Neural cell (in vitro differentiated cells): ENCODE results near the gene SLC27A4. TPM values are rescaled to one million over a fixed set of nuclear protein-coding genes. Genes with fewer than 3 reads are reported as not detected.
A peak's percentile ranks its signal among the peaks of the same experiment; 100 is the strongest.

Source experiments
- H2AFZ ChIP-seq: fragments of 200-600, 300-800 bp; sonication (generic), shearing (Covaris generic); 2 replicates; pipeline ENCODE4 v1.6.0; 2014; ENCODE audit warnings: low read depth, mild to moderate bottlenecking, antibody characterized with exemption, low read length, moderate library complexity
- H3F3A ChIP-seq: fragments of 200-600 bp; shearing (Covaris generic); 2 replicates; pipeline ENCODE4 v1.6.1; 2016; ENCODE audit warnings: mild to moderate bottlenecking, moderate library complexity, mixed read lengths, antibody characterized with exemption, low read length; ENCODE audit not compliant: insufficient read depth, poor library complexity, severe bottlenecking
- H3K27ac ChIP-seq: fragments of 200-600, 300-800 bp; sonication (generic), shearing (Covaris generic); 2 replicates; pipeline ENCODE4 v1.5.1; 2014; ENCODE audit warnings: mild to moderate bottlenecking, low read length, moderate library complexity
- H3K27me3 ChIP-seq: fragments of 300-800, 200-600 bp; sonication (generic), shearing (Covaris generic); 2 replicates; pipeline ENCODE4 v1.6.0; 2014; ENCODE audit warnings: mild to moderate bottlenecking, low read depth, low read length, moderate library complexity; ENCODE audit not compliant: insufficient read depth
- H3K36me3 ChIP-seq: fragments of 300-800, 200-600 bp; sonication (generic), shearing (Covaris generic); 2 replicates; pipeline ENCODE4 v1.5.1; 2014; ENCODE audit warnings: mild to moderate bottlenecking, antibody characterized with exemption, low read length, moderate library complexity; ENCODE audit not compliant: insufficient read depth
- H3K4me2 ChIP-seq: fragments of 300-800, 200-600 bp; sonication (generic), shearing (Covaris generic); 2 replicates; pipeline ENCODE4 v1.6.0; 2014; ENCODE audit warnings: mild to moderate bottlenecking, low read length
- H3K4me3 ChIP-seq: fragments of 300-800, 200-600 bp; sonication (generic), shearing (Covaris generic); 2 replicates; pipeline ENCODE4 v1.5.1; 2014; ENCODE audit warnings: mild to moderate bottlenecking, low read length, moderate library complexity
- H3K79me2 ChIP-seq: fragments of 200-600 bp; shearing (Covaris generic); replicated peaks from 2 replicates; pipeline ENCODE4 v1.6.0; 2014; ENCODE audit warnings: mild to moderate bottlenecking, low read length, moderate library complexity; ENCODE audit not compliant: insufficient read depth
- H3K9ac ChIP-seq: fragments of 300-800, 200-600 bp; sonication (generic), shearing (Covaris generic); 2 replicates; pipeline ENCODE4 v1.6.1; 2016; ENCODE audit warnings: mild to moderate bottlenecking, low read length, mixed read lengths
- H3K9me2 ChIP-seq: fragments of 200-600 bp; shearing (Covaris generic); 2 replicates; pipeline ENCODE4 v1.6.1; 2016; ENCODE audit warnings: mild to moderate bottlenecking, low read length, mixed read lengths; ENCODE audit not compliant: insufficient read depth
- H3K9me3 ChIP-seq: fragments of 200-600, 300-800 bp; sonication (generic), shearing (Covaris generic); 2 replicates; pipeline ENCODE4 v1.6.1; 2016; ENCODE audit warnings: mild to moderate bottlenecking, mixed run types, low read length, moderate library complexity, mixed read lengths
- H4K20me1 ChIP-seq: fragments of 200-600 bp; shearing (Covaris generic); 2 replicates; pipeline ENCODE4 v1.6.1; 2016; ENCODE audit warnings: mild to moderate bottlenecking, mixed run types; ENCODE audit not compliant: insufficient read depth
- EP300 ChIP-seq: fragments of 450-650 bp; conservative IDR thresholded peaks from 2 replicates; pipeline ENCODE4 v1.6.1; 2014; ENCODE audit warnings: antibody characterized with exemption, mild to moderate bottlenecking, moderate library complexity; ENCODE audit not compliant: poor library complexity, severe bottlenecking
- EZH2 ChIP-seq: fragments of 200-600, 300-800 bp; shearing (Covaris generic), sonication (generic); IDR thresholded peaks from 2 replicates; pipeline ENCODE4 v1.6.1; 2014; ENCODE audit warnings: antibody characterized with exemption, low read length, borderline replicate concordance, mild to moderate bottlenecking; ENCODE audit not compliant: insufficient read depth, poor library complexity, severe bottlenecking
- MXI1 ChIP-seq: fragments of 450-650 bp; conservative IDR thresholded peaks from 2 replicates; pipeline ENCODE4 v1.6.1; 2014; ENCODE audit warnings: antibody characterized with exemption, mild to moderate bottlenecking; ENCODE audit not compliant: poor library complexity, severe bottlenecking
- POLR2AphosphoS5 ChIP-seq: IDR thresholded peaks from 2 replicates; pipeline ENCODE4 v1.6.1; 2012
- RAD21 ChIP-seq: fragments of 450-650 bp; conservative IDR thresholded peaks from 2 replicates; pipeline ENCODE4 v1.6.1; 2014; ENCODE audit warnings: antibody characterized with exemption, mild to moderate bottlenecking, moderate library complexity
- SMC3 ChIP-seq: fragments of 450-650 bp; conservative IDR thresholded peaks from 2 replicates; pipeline ENCODE4 v1.6.1; 2014; ENCODE audit warnings: antibody characterized with exemption, mild to moderate bottlenecking, moderate library complexity; ENCODE audit not compliant: poor library complexity
- TAF1 ChIP-seq: IDR thresholded peaks from 2 replicates; pipeline ENCODE4 v1.6.1; 2012; ENCODE audit warnings: low read depth
- polyA plus RNA-seq: library from polyadenylated mRNA; depleted of rRNA; stranded (reverse); fragments of >200 nt; gene quantifications from 2 replicates; pipeline ENCODE4 v1.2.3, GENCODE V29; 2014
- TF ChIP-seq, protein P1 (sequence below): IDR thresholded peaks from 2 replicates; pipeline ENCODE4 v1.6.1; 2012; ENCODE audit warnings: borderline replicate concordance
- TF ChIP-seq, protein P2 (sequence below): fragments of 450-650 bp; IDR thresholded peaks from 2 replicates; pipeline ENCODE4 v1.5.1; 2014; ENCODE audit warnings: antibody characterized with exemption, mild to moderate bottlenecking, moderate library complexity; ENCODE audit not compliant: poor library complexity, severe bottlenecking

SLC27A4 gene
- polyA plus RNA-seq, 1 donor from 2014 or later: 31.6 TPM

DNA sequence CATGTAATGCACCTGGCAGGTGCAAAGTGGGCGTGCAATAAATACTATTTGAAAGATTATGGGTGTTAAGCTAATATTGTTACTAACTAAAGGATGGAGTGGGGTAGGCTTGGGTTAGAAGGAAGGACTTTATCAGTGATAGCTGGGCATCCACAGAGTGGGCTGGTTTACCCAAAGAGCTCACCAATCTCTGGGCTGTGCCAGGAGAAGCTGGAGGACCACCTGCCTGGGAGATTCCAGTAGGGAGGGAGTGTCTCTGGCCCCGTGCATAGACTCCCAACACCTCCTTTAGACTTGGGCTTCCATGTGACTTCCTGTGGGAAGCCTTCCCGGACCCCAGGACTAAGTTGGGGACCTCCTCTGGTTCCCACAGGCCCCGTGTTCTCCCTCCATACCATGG, 25.2 kb downstream of the SLC27A4 start:
- Histone ChIP-seq H3K4me3 (peak overlapping the region; percentile 61), H3K4me2 (peak overlapping the region; percentile 90), H3K27ac (peak overlapping the region; percentile 82), H3F3A (no peaks in the 10 kb centered on the region), H3K79me2 (no peaks in the 10 kb centered on the region), H3K9me3 (no peaks in the 10 kb centered on the region), H3K27me3 (no peaks in the 10 kb centered on the region), H3K36me3 (no peaks in the 10 kb centered on the region), H3K9me2 (no peaks in the 10 kb centered on the region), H4K20me1 (no peaks in the 10 kb centered on the region), H3K9ac (peak overlapping the region; percentile 88), H2AFZ (peak overlapping the region; percentile 57)
- TF ChIP-seq, protein P1, sequence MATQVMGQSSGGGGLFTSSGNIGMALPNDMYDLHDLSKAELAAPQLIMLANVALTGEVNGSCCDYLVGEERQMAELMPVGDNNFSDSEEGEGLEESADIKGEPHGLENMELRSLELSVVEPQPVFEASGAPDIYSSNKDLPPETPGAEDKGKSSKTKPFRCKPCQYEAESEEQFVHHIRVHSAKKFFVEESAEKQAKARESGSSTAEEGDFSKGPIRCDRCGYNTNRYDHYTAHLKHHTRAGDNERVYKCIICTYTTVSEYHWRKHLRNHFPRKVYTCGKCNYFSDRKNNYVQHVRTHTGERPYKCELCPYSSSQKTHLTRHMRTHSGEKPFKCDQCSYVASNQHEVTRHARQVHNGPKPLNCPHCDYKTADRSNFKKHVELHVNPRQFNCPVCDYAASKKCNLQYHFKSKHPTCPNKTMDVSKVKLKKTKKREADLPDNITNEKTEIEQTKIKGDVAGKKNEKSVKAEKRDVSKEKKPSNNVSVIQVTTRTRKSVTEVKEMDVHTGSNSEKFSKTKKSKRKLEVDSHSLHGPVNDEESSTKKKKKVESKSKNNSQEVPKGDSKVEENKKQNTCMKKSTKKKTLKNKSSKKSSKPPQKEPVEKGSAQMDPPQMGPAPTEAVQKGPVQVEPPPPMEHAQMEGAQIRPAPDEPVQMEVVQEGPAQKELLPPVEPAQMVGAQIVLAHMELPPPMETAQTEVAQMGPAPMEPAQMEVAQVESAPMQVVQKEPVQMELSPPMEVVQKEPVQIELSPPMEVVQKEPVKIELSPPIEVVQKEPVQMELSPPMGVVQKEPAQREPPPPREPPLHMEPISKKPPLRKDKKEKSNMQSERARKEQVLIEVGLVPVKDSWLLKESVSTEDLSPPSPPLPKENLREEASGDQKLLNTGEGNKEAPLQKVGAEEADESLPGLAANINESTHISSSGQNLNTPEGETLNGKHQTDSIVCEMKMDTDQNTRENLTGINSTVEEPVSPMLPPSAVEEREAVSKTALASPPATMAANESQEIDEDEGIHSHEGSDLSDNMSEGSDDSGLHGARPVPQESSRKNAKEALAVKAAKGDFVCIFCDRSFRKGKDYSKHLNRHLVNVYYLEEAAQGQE: no peak
- TF ChIP-seq EZH2: no peak
- no peak for TF ChIP-seq MXI1
- TF ChIP-seq EP300: no peak
- no peak for TF ChIP-seq TAF1
- TF ChIP-seq POLR2AphosphoS5: no peak
- TF ChIP-seq SMC3: no peak
- TF ChIP-seq, protein P2, sequence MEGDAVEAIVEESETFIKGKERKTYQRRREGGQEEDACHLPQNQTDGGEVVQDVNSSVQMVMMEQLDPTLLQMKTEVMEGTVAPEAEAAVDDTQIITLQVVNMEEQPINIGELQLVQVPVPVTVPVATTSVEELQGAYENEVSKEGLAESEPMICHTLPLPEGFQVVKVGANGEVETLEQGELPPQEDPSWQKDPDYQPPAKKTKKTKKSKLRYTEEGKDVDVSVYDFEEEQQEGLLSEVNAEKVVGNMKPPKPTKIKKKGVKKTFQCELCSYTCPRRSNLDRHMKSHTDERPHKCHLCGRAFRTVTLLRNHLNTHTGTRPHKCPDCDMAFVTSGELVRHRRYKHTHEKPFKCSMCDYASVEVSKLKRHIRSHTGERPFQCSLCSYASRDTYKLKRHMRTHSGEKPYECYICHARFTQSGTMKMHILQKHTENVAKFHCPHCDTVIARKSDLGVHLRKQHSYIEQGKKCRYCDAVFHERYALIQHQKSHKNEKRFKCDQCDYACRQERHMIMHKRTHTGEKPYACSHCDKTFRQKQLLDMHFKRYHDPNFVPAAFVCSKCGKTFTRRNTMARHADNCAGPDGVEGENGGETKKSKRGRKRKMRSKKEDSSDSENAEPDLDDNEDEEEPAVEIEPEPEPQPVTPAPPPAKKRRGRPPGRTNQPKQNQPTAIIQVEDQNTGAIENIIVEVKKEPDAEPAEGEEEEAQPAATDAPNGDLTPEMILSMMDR: no peak
- no peak for TF ChIP-seq RAD21

DNA sequence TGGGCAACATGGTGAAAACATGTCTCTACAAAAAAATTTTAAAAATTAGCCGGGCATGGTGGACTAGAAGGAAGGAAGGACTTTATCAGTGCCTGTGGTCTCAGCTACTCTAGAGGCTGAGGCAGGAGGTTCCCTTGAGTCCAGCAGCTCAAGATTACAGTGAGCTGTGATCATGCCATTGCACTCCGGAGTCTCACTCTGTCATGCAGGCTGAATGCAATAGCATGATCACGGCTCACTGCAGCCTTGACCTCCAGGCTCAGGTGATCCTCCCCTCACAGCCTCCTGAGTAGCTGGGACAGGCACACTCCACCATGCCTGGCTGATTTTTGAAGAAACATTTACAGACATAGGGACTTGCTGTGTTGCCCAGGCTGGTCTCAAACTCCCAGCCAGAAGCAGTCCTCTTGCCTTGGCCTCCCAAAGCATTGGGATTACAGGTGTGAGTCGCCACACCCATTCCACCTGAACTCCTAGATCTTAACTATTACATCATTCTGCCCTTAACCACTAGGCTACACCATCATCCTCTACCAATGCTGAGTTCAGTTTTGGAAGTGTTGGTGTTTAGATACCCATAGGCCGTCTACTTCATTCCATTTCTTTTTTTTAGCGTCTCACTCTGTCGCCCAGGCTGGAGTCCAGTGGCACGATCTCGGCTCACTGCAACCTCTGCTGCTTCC, 28.8 kb downstream of the SLC27A4 start:
- Histone ChIP-seq H3K9me2 (no peaks in the 10 kb centered on the region), H3K27ac (no peak overlapping the region), H3K4me3 (no peak overlapping the region), H3F3A (no peaks in the 10 kb centered on the region), H3K27me3 (no peaks in the 10 kb centered on the region), H3K4me2 (no peak overlapping the region), H3K36me3 (no peaks in the 10 kb centered on the region), H3K9ac (no peak overlapping the region), H3K9me3 (no peaks in the 10 kb centered on the region), H2AFZ (no peak overlapping the region), H4K20me1 (no peaks in the 10 kb centered on the region), H3K79me2 (peaks cover 13% of the 10 kb centered on the region)
- TF ChIP-seq MXI1 (no peak), SMC3 (no peak), RAD21 (no peak), EP300 (no peak), EZH2 (no peak), TAF1 (no peak), POLR2AphosphoS5 (no peak)
- TF ChIP-seq, protein P1: no peak
- TF ChIP-seq, protein P2: no peak
